ENCODE measurements around the gene ARL14EPL.
"Not testable (repeated sequence)": the region's sequence is repeated elsewhere in the genome, so short reads cannot be mapped to it uniquely, and the experiment has no call there.

ARL14EPL gene

DNA sequence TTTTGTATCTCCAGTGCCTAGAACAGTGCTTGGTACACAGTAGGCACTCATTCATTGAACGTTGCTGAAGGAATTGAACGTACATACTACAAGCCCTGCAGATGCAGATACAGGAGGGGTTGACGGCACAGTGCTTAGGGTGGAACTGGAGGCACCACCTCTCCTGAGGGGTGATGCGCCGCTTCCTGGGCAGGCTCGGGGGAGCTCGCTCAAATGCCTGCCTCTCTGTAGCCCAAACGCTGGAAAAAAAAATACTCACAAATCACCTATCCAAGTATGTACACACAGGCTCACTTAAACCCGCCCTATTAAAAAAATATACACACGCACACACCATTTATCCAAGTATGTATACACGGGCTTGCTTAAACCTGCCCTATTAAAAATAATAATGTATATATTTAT lies 52.0 kb downstream of the ARL14EPL start:
- no peak for TF ChIP-seq BACH2 (CRISPR knock-in tag; IDR thresholded peaks at IDR 0.05; ENCODE audit: borderline replicate concordance)
- TF ChIP-seq ZNF565 (CRISPR knock-in tag; conservative IDR thresholded peaks at IDR 0.05; ENCODE audit: low read depth): no peak
- no peak for TF ChIP-seq ZC3H10 (CRISPR knock-in tag; IDR thresholded peaks at IDR 0.05)
- no peak for TF ChIP-seq ISL1 (CRISPR knock-in tag; IDR thresholded peaks at IDR 0.05)
- no peak for TF ChIP-seq GLIS3 (CRISPR knock-in tag; IDR thresholded peaks at IDR 0.05)
- peak; percentile 13 for ATAC-seq

DNA sequence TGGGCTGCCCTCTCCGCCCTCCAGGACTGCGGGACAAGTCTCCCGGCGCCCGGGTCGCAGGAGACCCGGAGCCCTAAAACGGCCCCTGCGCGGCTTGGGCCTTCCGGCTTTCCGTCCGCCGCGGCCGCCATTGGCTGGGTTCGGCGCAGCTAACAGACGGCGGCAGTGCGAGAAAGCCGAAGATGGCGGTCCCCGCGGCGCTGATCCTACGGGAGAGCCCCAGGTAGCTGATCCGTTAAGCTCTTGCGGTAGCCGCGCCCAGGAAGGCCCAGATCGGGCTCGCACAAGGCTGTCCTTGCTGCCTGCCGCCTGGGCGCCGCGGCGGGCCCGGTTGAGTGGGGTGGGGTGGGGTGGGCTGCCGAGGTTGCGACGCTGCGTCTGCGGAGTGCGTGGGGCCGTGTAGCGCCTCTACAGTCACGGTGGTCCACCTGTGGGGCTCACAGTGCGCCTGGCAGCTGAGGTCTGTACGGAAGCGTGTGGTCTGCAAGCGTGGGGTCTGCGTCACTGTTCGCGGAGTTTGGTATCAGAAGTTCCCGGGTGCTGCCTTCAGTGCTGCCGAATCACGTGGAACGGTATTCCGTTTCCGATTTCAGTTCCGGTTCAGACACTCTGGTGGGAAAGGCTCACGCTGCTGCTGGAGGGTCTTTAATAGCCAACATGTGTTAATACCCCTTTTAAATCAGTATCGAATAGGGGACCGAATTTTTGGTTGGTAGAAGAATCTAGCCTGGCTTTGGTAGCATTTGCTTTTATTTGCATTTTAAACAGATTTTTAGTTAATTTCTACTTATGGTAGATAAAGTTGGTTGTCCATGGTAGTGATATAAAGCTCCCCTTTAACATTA lies 52.8 kb downstream of the ARL14EPL start, which contains the start of gene COMMD10:
Gene COMMD10 (plus strand): TSS at position 155 of the 845 bp plus-strand sequence.
- TF ChIP-seq, protein P1, sequence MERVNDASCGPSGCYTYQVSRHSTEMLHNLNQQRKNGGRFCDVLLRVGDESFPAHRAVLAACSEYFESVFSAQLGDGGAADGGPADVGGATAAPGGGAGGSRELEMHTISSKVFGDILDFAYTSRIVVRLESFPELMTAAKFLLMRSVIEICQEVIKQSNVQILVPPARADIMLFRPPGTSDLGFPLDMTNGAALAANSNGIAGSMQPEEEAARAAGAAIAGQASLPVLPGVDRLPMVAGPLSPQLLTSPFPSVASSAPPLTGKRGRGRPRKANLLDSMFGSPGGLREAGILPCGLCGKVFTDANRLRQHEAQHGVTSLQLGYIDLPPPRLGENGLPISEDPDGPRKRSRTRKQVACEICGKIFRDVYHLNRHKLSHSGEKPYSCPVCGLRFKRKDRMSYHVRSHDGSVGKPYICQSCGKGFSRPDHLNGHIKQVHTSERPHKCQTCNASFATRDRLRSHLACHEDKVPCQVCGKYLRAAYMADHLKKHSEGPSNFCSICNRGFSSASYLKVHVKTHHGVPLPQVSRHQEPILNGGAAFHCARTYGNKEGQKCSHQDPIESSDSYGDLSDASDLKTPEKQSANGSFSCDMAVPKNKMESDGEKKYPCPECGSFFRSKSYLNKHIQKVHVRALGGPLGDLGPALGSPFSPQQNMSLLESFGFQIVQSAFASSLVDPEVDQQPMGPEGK (CRISPR knock-in tag; IDR thresholded peaks at IDR 0.05; ENCODE audit: borderline replicate concordance): no peak
- no peak for TF ChIP-seq ARNTL (CRISPR knock-in tag; IDR thresholded peaks at IDR 0.05; ENCODE audit: borderline replicate concordance, low read depth)
- no peak; the same call in 1 of the 2 replicates for TF ChIP-seq RARB (CRISPR knock-in tag; IDR thresholded peaks at IDR 0.05)
- TF ChIP-seq TSHZ2 (CRISPR knock-in tag; IDR thresholded peaks at IDR 0.05): peak; percentile 46; the same call in 1 of the 2 replicates
- TF ChIP-seq TCF4 (CRISPR knock-in tag; IDR thresholded peaks at IDR 0.05; ENCODE audit: borderline replicate concordance): no peak
- TF ChIP-seq, protein P2, sequence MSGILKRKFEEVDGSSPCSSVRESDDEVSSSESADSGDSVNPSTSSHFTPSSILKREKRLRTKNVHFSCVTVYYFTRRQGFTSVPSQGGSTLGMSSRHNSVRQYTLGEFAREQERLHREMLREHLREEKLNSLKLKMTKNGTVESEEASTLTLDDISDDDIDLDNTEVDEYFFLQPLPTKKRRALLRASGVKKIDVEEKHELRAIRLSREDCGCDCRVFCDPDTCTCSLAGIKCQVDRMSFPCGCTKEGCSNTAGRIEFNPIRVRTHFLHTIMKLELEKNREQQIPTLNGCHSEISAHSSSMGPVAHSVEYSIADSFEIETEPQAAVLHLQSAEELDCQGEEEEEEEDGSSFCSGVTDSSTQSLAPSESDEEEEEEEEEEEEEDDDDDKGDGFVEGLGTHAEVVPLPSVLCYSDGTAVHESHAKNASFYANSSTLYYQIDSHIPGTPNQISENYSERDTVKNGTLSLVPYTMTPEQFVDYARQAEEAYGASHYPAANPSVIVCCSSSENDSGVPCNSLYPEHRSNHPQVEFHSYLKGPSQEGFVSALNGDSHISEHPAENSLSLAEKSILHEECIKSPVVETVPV (CRISPR knock-in tag; IDR thresholded peaks at IDR 0.05): no peak
- TF ChIP-seq CSDC2 (CRISPR knock-in tag; IDR thresholded peaks at IDR 0.05): no peak
- no peak for TF ChIP-seq OSR1 (CRISPR knock-in tag; IDR thresholded peaks at IDR 0.05)
- TF ChIP-seq TOX (CRISPR knock-in tag; IDR thresholded peaks at IDR 0.05; ENCODE audit: borderline replicate concordance): no peak
- no peak for TF ChIP-seq BACH2 (CRISPR knock-in tag; IDR thresholded peaks at IDR 0.05; ENCODE audit: borderline replicate concordance)
- no peak for TF ChIP-seq ZNF8 (CRISPR knock-in tag; IDR thresholded peaks at IDR 0.05)
- 0 out of 2 replicates have a peak, but pooled peaks have one; percentile 60 for TF ChIP-seq ZFP3 (CRISPR knock-in tag; IDR thresholded peaks at IDR 0.05)
- TF ChIP-seq ZNF565 (CRISPR knock-in tag; conservative IDR thresholded peaks at IDR 0.05; ENCODE audit: low read depth): 0 out of 2 replicates have a peak, but pooled peaks have one; percentile 17
- TF ChIP-seq SNAI2 (CRISPR knock-in tag; IDR thresholded peaks at IDR 0.05): no peak
- ATAC-seq: peak; percentile 94

GRCh38 chr5:116086309-116086708 lies 54.0 kb downstream of the ARL14EPL start:
- not testable (repeated sequence) for ATAC-seq

DNA sequence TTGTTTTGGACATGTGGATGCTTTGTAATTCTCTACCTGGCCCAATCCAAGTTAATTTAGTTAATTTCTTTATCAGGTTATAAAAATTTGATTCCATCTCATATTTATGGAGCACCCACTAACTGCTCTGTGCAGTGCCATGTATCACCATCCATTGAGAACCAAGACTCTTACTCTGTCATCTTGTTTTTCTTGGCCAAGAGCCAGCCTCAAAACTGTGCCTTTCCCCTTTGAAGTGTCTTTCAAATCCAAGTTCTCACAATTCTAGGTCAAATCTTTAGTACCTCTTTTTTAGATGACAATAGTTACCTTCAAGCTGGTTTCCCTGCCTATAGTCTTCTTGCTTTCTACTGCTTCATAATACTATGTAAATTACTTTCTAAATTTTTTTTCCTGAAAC lies 55.8 kb downstream of the ARL14EPL start:
- no peak for ATAC-seq
- no peak for TF ChIP-seq ZFP30 (CRISPR knock-in tag; IDR thresholded peaks at IDR 0.05)
- no peak for TF ChIP-seq CSDC2 (CRISPR knock-in tag; IDR thresholded peaks at IDR 0.05)
- TF ChIP-seq GLIS3 (CRISPR knock-in tag; IDR thresholded peaks at IDR 0.05): no peak
- TF ChIP-seq ZNF8 (CRISPR knock-in tag; IDR thresholded peaks at IDR 0.05): no peak
- no peak for TF ChIP-seq ZC3H10 (CRISPR knock-in tag; IDR thresholded peaks at IDR 0.05)
- TF ChIP-seq TCF4 (CRISPR knock-in tag; IDR thresholded peaks at IDR 0.05; ENCODE audit: borderline replicate concordance): no peak
- no peak for TF ChIP-seq ZNF565 (CRISPR knock-in tag; conservative IDR thresholded peaks at IDR 0.05; ENCODE audit: low read depth)
- no peak for TF ChIP-seq OSR1 (CRISPR knock-in tag; IDR thresholded peaks at IDR 0.05)
- no peak for TF ChIP-seq TSHZ2 (CRISPR knock-in tag; IDR thresholded peaks at IDR 0.05)
- no peak for TF ChIP-seq SNAI2 (CRISPR knock-in tag; IDR thresholded peaks at IDR 0.05)
- TF ChIP-seq BACH2 (CRISPR knock-in tag; IDR thresholded peaks at IDR 0.05; ENCODE audit: borderline replicate concordance): no peak
- TF ChIP-seq, protein P3, sequence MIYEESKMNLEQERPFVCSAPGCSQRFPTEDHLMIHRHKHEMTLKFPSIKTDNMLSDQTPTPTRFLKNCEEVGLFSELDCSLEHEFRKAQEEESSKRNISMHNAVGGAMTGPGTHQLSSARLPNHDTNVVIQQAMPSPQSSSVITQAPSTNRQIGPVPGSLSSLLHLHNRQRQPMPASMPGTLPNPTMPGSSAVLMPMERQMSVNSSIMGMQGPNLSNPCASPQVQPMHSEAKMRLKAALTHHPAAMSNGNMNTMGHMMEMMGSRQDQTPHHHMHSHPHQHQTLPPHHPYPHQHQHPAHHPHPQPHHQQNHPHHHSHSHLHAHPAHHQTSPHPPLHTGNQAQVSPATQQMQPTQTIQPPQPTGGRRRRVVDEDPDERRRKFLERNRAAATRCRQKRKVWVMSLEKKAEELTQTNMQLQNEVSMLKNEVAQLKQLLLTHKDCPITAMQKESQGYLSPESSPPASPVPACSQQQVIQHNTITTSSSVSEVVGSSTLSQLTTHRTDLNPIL (CRISPR knock-in tag; IDR thresholded peaks at IDR 0.05; ENCODE audit: low read depth): no peak
- no peak for TF ChIP-seq TOX (CRISPR knock-in tag; IDR thresholded peaks at IDR 0.05; ENCODE audit: borderline replicate concordance)
- TF ChIP-seq, protein P1 (CRISPR knock-in tag; IDR thresholded peaks at IDR 0.05; ENCODE audit: borderline replicate concordance): no peak
- no peak for TF ChIP-seq ESRRG (CRISPR knock-in tag; IDR thresholded peaks at IDR 0.05)
